ENCODE results near the gene TRPM3.

GRCh38 chr9:70571258-70571657, 550.2 kb downstream of the TRPM3 start:
- TF ChIP-seq CTCF (IDR thresholded peaks at IDR 0.05 in 8 of 11, conservative IDR thresholded peaks at IDR 0.05 in 3 of 11) (no peak), POLR2A (IDR thresholded peaks at IDR 0.05) (no peak), POLR2AphosphoS5 (IDR thresholded peaks at IDR 0.05) (no peak)

Measured in spleen (tissue), 7 donors.